GM12878 (cell line): ENCODE data around the gene SPOP. TPM values are rescaled to one million over a fixed set of nuclear protein-coding genes. Genes with fewer than 3 reads are reported as not detected.

Source experiments
- ATAC-seq: fragments of 200-7000 bp; cut with Tn5 transposase; 3 replicates; pipeline ENCODE4 v1.9.1; 2020; ENCODE audit warnings: mild to moderate bottlenecking, moderate library complexity
- BruUV-seq: library from RNA; stranded (reverse); fragments of 400-500 nt; replicated peaks from 2 replicates; lab custom pipeline; 2021; lab: Mats Ljungman, UMichigan
- CTCF ChIA-PET: fragments of 300-600 bp; sonication (Branson Sonifier 250); formaldehyde crosslinking; extraction: SDS; loops from one replicate; lab custom pipeline; 2021; ENCODE audit warnings: inconsistent platforms; lab: Yijun Ruan, JAX
- POLR2A ChIA-PET: fragments of 350-600 bp; formaldehyde crosslinking; extraction: SDS; loops from one replicate; lab custom pipeline; 2021; ENCODE audit warnings: inconsistent platforms; lab: Charles Lee
- RAD21 ChIA-PET: fragments of 300-600 bp; sonication (Branson Sonifier 250); formaldehyde crosslinking; loops from one replicate; lab custom pipeline; 2023; ENCODE audit warnings: antibody characterized with exemption; ENCODE audit not compliant: unreplicated experiment; lab: Charles Lee
- SMC1A ChIA-PET: fragments of 300-600 bp; sonication (Branson Sonifier 250); formaldehyde crosslinking; loops from one replicate; lab custom pipeline; 2023; ENCODE audit not compliant: unreplicated experiment, uncharacterized antibody; lab: Charles Lee
- DNase-seq: peaks from one replicate; pipeline ENCODE4 v3.0.0-alpha.2; 2011; ENCODE audit warnings: low read depth, low spot score
- FAIRE-seq: peaks from 3 replicates; lab custom pipeline; 2011; peaks lifted over from hg19 to GRCh38; lab: Jason Lieb, UNC
- H2AFZ ChIP-seq: 2 replicates; pipeline ENCODE4 v1.6.0; 2011; ENCODE audit warnings: low read depth, low read length, control low read depth; ENCODE audit not compliant: control insufficient read depth
- H3K27ac ChIP-seq: 2 replicates; pipeline ENCODE4 v1.5.1; 2011; ENCODE audit warnings: control low read depth; ENCODE audit not compliant: control insufficient read depth, insufficient read depth
- H3K27me3 ChIP-seq, 2 experiments: replicated peaks in 1 of 2; 2 replicates each; pipeline versions ENCODE4 v1.6.0 to v1.6.1; 2011; ENCODE audit warnings: low read length in 1 of 2; ENCODE audit not compliant: control insufficient read depth in 2 of 2, insufficient read depth in 2 of 2
- H3K36me3 ChIP-seq, 2 experiments: 2 replicates each; pipeline ENCODE4 v1.5.1; 2011; ENCODE audit warnings: low read length in 1 of 2; ENCODE audit not compliant: control insufficient read depth in 2 of 2, insufficient read depth in 2 of 2
- H3K4me1 ChIP-seq: 2 replicates; pipeline ENCODE4 v1.6.1; 2011; ENCODE audit warnings: mild to moderate bottlenecking, low read length, moderate library complexity, mixed read lengths; ENCODE audit not compliant: control insufficient read depth, insufficient read depth
- H3K4me2 ChIP-seq: 2 replicates; pipeline ENCODE4 v1.6.0; 2011; ENCODE audit warnings: control low read depth; ENCODE audit not compliant: control insufficient read depth, insufficient read depth
- H3K4me3 ChIP-seq: fragments of 200-600 bp; sonication (generic); 2 replicates; pipeline ENCODE4 v1.5.1; 2016
- H3K79me2 ChIP-seq: 2 replicates; pipeline ENCODE4 v1.6.0; 2011; ENCODE audit warnings: low read length; ENCODE audit not compliant: control insufficient read depth, insufficient read depth
- H3K9ac ChIP-seq: 2 replicates; pipeline ENCODE4 v1.8.0; 2011; ENCODE audit warnings: low read length, control low read depth, mixed read lengths; ENCODE audit not compliant: control insufficient read depth, insufficient read depth
- H3K9me3 ChIP-seq: replicated peaks from 3 replicates; pipeline ENCODE4 v1.5.1; 2011; ENCODE audit warnings: mild to moderate bottlenecking, low read length; ENCODE audit not compliant: control insufficient read depth, insufficient read depth
- H4K20me1 ChIP-seq: 2 replicates; pipeline ENCODE4 v1.6.0; 2011; ENCODE audit not compliant: control insufficient read depth, insufficient read depth
- SIN3A ChIP-seq: IDR thresholded peaks from 2 replicates; pipeline ENCODE4 v1.6.1; 2012; ENCODE audit warnings: low read depth, low read length, improper control_type of control experiment
- ZNF687 ChIP-seq: fragments of 450-650 bp; IDR thresholded peaks from 2 replicates; pipeline ENCODE4 v1.6.1; 2017; ENCODE audit warnings: mild to moderate bottlenecking, moderate library complexity
- WGBS: methylation state at CpG from one replicate; pipeline ENCODE4 v1.1.6; 2016; ENCODE audit warnings: low lambda C conversion rate; ENCODE audit not compliant: insufficient replicate concordance, insufficient coverage; ENCODE audit errors: missing lambda C conversion rate; 5-methylcytosine and 5-hydroxymethylcytosine counted together
- in situ Hi-C: fragments of 300-500 bp; cut with MboI; formaldehyde crosslinking; loops from 9 replicates; pipeline ENCODE4 v1.14.3; 2018; ENCODE audit warnings: mixed read lengths
- intact Hi-C: fragments of 100-400 bp; cut with micrococcal nuclease; formaldehyde crosslinking; loops from one replicate; pipeline ENCODE4 v1.14.2; 2022; ENCODE audit not compliant: unreplicated experiment
- polyA plus RNA-seq, 11 experiments: library from polyadenylated mRNA; depleted of rRNA in 4 of 11; unstranded in 6 of 11; stranded (reverse) in 5 of 11; fragments of >200 nt; fragmentation: Nextera tagmentation in 4 of 11; fragmentation: Illumina TruSeq in 1 of 11; extraction: Ambion mirVana in 4 of 11; extraction: Trizol in 1 of 11; gene quantifications; 1 replicate in 1 of 11; 2 replicates in 10 of 11; pipeline versions ENCODE4 v1.2.1 to v1.2.3, GENCODE V29; 2011 to 2016; ENCODE audit warnings: inconsistent platforms in 2 of 11, missing spikeins in 2 of 11, low read depth in 1 of 11
- total RNA-seq, 4 experiments: library from RNA; depleted of rRNA in 3 of 4; stranded (reverse); fragments of >200 nt in 3 of 4; fragmentation: Illumina TruSeq in 1 of 4; extraction: Trizol in 1 of 4; gene quantifications; 2 replicates each; pipeline versions ENCODE4 v1.2.1 to v1.2.3, GENCODE V29; 2013 to 2021

SPOP gene
- total and polyA plus RNA-seq, 10 of the 15 experiments (the other 5 are each of a cell fraction or from before 2014, with no cell fraction given): 35.1 to 80.4 (median 44.7) TPM

- H2AFZ ChIP-seq: peak overlapping the region; percentile 97
- POLR2A ChIA-PET: interaction anchor here (0.6 to 0.7 kb wide), 2 partner anchors 10 to 1177 kb away, joined by 3 read pairs; no protein-coding TSS in a partner anchor
Measured at GRCh38 chr17:49687878-49688491, 10.1 kb upstream of the SPOP start.

More at GRCh38 chr17:49687878-49688491, 10.1 kb upstream of the SPOP start:
- no peak for FAIRE-seq
- SMC1A ChIA-PET: interaction anchor here (0.9 to 1.4 kb wide), 2 partner anchors 8 to 9 kb away, joined by 3 to 5 read pairs; no protein-coding TSS in a partner anchor
- Histone ChIP-seq H3K27ac (no peak overlapping the region), H3K4me1 (no peaks in the 10 kb centered on the region), H3K79me2 (no peaks in the 10 kb centered on the region), H3K36me3 (no peaks in the 10 kb centered on the region), H3K9me3 (no peaks in the 10 kb centered on the region), H4K20me1 (no peaks in the 10 kb centered on the region), H3K9ac (no peak overlapping the region), H3K4me2 (no peak overlapping the region), H3K4me3 (no peak overlapping the region), H3K27me3 (no peaks in the 10 kb centered on the region)
- CTCF ChIA-PET: interaction anchor here (0.6 to 21.7 kb wide), 4 partner anchors 8 to 130 kb away, joined by 3 to 483 read pairs (median 4); partner anchors contain the start of gene NXPH3
- RAD21 ChIA-PET: interaction anchor here (1.2 to 3.1 kb wide), 2 partner anchors 20 to 118 kb away, joined by 3 to 14 read pairs; partner anchors contain the start of gene SLC35B1
- TF ChIP-seq SIN3A (no peak), ZNF687 (0 out of 2 replicates have a peak, but pooled peaks have one; percentile 15)
- intact Hi-C loops (no loop called here), in situ Hi-C loops (no loop called here)
- WGBS: 61% methylated on average over 7 of the region's 10 CpGs
- BruUV-seq: no TSS peak
- DNase-seq: no peak
- ATAC-seq: peak; percentile 45; the same call in 1 of the 3 replicates
